Activated CD8-positive, alpha-beta memory T cell treated with anti-CD3 and anti-CD28 coated beads for 24 hours (primary cell): ENCODE measurements around the gene TRIM10.
"Not testable (repeated sequence)": the region's sequence is repeated elsewhere in the genome, so short reads cannot be mapped to it uniquely, and the experiment has no call there.

ENCODE experiments used
- DNase-seq: peaks from one replicate; pipeline ENCODE4 v3.0.0-alpha.2; 2020

TRIM10 gene

DNA sequence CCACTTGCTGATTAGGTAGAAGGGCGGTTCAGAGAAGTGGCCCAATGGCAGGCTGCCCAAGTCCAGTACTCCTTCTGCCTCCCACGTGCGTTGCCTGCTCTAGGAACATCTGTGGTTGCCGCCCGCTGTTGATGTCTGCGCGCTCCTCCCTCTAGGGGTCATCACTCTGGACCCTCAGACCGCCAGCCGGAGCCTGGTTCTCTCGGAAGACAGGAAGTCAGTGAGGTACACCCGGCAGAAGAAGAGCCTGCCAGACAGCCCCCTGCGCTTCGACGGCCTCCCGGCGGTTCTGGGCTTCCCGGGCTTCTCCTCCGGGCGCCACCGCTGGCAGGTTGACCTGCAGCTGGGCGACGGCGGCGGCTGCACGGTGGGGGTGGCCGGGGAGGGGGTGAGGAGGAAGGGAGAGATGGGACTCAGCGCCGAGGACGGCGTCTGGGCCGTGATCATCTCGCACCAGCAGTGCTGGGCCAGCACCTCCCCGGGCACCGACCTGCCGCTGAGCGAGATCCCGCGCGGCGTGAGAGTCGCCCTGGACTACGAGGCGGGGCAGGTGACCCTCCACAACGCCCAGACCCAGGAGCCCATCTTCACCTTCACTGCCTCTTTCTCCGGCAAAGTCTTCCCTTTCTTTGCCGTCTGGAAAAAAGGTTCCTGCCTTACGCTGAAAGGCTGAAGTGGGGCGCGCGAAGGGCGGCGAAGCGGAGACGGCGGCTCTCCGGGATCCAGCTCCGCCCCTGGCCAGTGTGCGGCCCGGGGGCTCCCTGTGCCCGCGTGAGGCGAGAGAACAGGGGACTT is 10.9 kb upstream of the TRIM10 start:
- DNase-seq, result no peak

DNA sequence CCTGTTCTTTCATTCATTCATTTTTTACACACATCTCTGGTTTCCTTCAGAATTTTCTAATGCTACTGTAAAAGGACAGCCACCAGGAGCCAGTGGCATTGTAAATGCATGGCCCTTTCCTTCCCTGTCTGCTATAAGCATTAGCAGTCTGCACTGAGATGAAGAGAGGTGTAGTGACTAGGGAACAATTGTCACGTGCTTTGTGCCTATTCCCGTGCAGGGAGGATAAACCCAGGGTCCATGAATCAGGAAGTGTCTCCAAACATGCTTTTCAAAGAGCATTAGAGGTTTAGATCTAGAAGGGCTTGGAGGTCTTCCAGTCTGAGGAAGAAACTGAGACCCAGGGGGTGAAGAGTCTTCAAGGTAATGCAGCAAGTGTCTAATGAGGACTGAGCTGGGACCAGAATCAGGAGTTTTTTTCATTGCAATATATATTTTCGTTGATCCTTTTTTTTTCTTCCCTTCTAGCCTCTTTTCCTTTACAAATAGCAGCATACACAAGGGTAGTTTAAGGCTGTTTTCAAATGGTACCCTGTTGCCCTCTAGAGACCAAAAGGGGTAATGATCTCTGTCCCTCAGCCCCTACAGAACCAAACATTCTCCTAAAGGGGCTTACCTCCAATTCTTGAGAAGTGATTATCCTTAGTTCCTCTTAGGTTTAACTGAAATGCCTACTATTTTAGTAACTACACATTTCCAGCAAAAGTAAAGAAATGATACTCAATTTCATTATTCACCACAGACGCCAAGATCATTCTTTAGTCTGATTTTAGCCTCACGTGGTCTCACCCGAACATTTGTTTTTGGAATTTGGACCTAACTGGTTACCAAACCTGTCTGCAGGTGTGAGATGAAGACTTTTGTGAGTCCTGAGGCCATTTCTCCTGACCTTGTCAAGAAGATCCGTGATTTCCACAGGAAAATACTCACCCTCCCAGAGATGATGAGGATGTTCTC is 8.9 kb upstream of the TRIM10 start:
- no peak for DNase-seq

DNA sequence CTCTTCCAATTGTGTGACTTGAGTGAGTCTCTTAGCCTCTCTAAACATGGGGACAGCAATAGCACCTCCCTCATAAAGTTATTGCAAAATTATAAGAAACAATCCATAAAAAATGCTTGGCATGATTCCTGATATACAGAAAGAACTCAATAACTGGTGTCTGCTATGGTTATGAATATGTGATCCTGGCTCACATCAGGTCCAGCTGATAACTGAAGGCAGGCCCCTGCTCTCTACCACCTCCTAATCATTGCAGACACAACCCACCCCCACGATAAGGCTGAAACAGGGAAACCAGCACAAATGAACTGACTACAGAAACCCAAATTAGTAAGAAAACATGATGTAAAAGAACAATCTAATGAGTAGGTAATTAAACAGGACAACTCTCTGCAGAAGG is 7.7 kb upstream of the TRIM10 start:
- DNase-seq, result no peak

GRCh38 chr6:30167101-30167500 is 6.1 kb upstream of the TRIM10 start:
- no peak for DNase-seq

GRCh38 chr6:30165238-30165637 is 4.2 kb upstream of the TRIM10 start:
- not testable (repeated sequence) for DNase-seq

DNA sequence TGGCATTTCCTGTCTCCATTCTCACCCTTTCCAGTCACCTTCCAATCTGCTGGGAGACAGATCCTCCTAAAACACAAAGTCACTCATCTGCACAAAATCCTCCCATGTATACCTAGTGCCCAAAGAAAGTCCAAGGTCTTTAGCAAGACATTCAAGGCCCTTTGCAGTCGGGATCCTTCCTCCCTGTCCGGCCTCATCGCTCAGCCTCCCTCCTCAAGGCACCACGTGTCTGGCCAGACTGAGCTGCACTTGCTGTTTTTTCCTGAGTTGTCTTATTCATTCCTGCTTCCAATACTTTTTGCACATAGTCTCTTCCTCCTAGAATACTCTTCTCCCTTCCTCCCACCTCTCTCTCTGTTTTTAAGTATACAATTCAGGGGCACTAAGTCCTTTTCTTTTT is 3.7 kb upstream of the TRIM10 start:
- no peak for DNase-seq

DNA sequence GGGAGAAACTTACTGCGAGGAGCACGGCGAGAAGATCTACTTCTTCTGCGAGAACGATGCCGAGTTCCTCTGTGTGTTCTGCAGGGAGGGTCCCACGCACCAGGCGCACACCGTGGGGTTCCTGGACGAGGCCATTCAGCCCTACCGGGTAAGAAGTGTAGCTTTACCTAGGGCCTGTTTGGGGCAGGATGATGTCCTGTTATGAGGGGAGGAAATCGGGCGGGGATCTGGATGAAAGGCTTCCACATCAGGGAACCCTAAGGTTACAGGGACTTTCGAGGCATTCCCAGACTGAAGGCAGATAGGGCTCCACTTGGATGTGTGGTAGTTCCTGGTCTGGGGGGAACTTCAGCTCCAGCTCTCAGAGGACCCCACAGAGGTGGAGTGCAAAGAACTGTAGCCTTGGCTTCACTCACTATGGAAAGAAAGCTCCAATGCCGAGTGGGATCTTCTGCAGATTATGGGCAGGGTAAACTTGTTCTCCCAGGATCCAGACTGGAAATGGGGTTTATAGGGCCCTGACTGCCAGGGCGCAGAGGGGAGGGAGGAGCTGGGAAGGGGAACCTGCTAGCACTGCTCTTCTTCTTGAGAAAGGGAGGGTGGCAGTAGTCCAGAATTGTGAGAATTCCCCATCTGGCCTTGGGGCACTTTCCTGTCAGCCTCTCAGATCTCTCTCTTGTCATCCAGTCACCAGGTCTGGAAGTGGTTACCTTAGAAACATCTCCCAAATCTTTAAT is 3.1 kb upstream of the TRIM10 start:
- DNase-seq, result no peak

DNA sequence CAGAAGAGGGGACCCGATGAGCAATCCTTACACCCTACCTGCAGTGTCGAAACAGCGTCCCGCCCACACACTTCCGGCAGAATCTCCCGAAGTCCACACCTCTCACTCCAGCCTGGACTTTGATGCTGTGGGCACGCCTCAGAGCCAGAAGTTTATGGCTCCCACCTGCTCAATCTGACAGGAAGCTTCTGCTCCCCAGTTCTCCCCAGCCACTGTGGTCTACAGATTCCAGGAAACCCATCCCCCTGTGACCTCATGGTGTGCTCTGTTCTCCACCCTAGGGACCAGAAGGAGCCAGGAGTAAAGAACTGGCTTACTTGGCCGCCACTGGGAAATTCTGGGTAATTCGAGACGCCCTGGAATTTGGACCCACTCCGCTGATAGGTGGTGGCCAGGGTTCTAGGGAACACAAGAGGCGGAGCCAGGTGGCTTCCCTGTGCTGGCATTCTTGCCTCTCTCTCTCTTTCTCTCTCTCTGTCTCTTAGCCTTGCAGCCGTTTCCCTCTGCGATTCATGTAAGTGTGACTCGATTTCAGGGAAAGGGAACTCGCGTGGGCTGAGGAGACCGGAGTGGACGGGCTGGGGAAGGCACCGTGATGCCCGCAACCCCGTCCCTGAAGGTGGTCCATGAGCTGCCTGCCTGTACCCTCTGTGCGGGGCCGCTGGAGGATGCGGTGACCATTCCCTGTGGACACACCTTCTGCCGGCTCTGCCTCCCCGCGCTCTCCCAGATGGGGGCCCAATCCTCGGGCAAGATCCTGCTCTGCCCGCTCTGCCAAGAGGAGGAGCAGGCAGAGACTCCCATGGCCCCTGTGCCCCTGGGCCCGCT is 2.3 kb upstream of the TRIM10 start, which contains the start of gene TRIM15:
TSS of gene TRIM15 (plus strand) at position 457 of the 828 bp plus-strand sequence. CDS start at position 596, 139 bp downstream.
- DNase-seq, result peak; percentile 77

- no peak for DNase-seq
These were observed 1.5 kb upstream of the TRIM10 start for GRCh38 chr6:30162265-30163089.

GRCh38 chr6:30160008-30160784 is 815 bp downstream of the TRIM10 start:
- DNase-seq, result no peak

- no peak for DNase-seq
These were observed 2.5 kb downstream of the TRIM10 start for GRCh38 chr6:30158475-30159040.

DNA sequence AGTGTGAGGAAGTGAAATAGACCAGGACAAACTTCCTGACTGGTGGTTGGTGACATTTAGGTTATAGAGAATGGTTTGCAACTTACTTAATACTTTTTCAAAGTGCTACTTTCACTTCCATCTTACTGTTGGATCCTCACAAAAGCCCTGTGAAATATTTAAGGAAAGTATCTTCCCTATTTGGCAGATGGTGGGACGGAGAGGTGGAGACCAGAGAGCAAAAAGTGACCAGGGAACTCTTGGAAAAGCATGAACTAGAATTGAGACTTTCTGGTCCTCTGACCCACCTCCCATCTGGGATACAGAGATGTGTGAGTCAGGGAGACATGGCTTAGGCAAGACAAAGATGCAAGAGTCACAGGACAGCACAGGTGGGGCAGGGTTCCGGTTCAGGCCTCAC is 3.0 kb downstream of the TRIM10 start:
- no peak for DNase-seq

DNA sequence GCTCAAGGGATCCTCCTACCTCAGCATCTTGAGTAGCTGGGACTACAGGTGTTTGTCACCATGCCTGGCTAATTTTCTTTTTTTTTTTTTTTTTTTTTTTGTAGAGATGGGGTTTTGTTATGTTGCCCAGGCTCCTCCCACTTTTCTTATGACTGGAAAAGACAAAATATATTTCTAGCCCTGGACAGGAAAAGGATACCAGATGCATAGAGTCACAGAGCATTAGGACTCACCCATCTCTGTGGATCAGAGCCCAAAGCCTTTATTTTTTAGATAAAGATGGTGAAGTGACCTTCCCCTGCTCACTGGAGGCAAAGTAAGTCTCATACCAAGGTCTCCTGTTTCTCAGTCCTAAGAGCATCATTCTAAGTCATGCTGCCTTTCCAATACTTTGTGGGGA is 3.4 kb downstream of the TRIM10 start:
- DNase-seq, result no peak

DNA sequence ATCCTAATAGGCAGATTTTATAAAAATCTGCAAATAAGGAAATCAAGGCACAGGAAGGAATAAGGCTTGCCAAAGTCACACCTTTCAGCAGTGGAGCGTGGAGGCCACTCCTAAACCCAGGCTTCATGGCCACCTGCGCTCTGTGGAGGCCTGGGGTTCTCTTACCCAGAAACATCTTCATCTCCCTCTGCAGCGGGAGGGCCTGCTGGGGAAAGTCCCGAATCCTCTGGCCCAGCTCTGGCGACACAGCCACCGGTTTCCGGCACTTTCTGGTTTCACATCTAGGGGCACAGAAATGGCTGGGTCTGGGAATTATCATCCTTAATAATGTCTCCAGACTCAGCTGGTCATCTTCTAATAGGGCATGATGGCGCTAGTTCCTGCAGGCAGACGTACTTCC is 4.2 kb downstream of the TRIM10 start:
- no peak for DNase-seq

DNA sequence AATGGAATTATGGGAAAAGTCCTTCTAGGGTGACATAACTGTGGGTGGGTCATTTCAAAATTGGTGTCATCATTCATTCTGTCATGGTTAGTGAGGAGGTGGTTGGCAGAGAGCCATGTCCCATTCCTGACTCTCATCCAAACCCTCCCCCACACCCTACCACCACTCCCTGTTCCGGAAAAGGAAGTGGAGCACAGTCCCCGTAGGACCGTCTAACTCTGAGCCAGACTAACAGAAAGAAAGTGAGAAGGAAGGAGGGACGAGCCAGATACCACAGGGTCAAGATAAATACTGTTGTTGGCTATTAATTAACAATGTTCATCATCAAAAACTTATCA is 4.8 kb downstream of the TRIM10 start:
- DNase-seq, result no peak

DNA sequence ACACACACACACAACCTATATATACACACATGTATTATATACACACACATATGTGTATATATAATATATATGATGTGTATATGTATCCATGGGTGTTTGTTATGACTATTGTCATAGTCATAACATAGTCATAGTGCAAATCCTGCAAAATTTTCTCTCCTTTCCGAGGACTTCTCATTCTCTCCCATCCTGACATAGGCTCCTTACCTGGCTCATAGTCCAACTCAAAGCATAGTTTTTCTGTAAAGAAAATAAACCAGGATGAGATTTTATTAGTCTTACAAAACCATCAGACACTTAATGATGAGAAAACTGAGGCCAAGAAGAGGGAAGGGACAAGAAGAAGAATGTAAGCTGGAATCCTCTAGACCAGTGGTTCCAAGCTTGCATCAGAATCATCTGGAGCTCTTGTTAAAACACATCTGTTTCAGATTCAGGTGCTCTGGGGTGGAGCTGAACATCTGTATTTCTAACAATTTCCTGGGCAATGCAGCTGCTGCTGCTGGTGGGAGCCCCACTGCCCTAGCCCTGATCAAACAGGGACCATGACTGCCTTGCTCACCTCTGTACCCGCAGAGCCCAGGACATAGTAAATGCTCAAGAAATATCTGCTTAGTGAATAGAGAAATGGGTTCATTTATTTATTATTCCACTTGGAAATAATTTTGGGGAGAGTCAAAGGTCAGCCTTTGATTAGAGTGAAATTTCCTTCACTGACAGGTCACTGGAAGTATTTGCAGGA is 5.3 kb downstream of the TRIM10 start:
- DNase-seq, result no peak

DNA sequence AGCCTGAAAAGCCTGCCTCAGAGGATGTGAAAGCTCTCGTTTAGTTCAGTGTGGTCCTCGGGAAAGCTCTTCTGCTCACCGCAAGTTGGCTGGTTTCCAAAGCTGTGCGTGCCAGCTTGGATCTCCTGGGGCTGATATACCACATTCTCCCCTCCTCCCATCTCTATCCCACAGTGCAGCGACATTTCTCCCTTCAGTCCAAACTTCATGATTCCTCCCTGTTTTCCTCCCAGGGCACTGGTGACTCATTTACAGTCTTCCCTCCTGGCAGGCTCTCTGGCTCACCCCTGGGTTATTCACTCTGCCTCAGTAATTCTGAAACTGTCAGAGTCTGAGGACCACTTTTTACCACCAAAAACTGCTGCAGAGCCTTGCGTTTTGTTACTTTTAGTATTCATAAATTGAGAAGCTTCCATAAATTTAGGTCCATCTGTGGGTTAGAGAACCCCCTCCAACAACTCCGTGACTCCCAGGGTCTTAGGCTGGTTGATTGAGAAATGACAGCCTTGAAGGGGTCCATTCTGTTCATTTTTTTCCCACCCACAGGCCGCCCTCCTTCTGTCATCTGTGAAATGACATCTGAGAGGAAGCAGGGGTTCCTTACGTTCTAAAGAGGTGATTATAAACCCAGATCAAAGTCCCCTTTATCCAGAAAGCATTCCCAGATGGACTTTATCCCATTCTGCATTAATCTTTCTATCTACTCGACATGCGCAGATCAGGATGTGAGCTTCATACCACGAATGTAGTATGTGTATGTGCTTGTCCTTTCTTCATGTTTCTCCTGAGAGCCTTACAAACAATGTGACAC is 6.1 kb downstream of the TRIM10 start:
- DNase-seq, result no peak

DNA sequence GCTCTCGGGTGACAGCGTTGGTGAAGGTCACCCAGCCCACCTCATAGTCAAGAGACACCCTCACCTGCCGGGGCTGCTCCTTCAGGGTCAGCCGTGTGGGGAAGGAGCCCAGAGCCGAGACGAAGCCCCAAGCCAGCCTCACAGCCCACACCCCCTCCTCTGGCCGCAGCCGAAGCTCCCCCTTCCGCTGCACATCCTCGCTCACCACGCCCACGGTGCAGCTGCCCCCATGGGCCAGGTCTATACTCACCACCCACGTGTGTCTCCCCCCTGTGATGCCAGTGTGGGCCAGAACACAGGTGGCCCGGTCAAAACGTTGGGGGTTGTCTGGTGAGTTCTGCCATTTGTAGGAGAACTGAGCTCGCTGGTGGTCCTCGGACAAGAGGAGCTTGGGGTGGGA is 7.0 kb downstream of the TRIM10 start:
- DNase-seq, result no peak
